Adrenal gland (tissue), 12 donors: ENCODE data around the gene ADAMTS6. TPM values are rescaled to one million over a fixed set of nuclear protein-coding genes. Genes with fewer than 3 reads are reported as not detected.

Experiments used
- DNase-seq, 7 donors: peaks; one replicate each; pipeline ENCODE4 v3.0.0-alpha.2; 2019 to 2020
- H3K27ac ChIP-seq, 5 donors: fragments of 200-600 bp; sonication (generic) in 4 of 5; 1 replicate in 3 of 5; 2 replicates in 2 of 5; pipeline versions ENCODE4 v1.5.1 to v1.8.0; 2016 to 2020; ENCODE audit warnings: mild to moderate bottlenecking in 1 of 5
- H3K27me3 ChIP-seq: fragments of 200-600 bp; 2 replicates; pipeline ENCODE4 v1.8.0; 2021
- H3K36me3 ChIP-seq, 2 donors: fragments of 200-600 bp; replicated peaks in 1 of 2; 1 replicate in 1 of 2; 2 replicates in 1 of 2; pipeline versions ENCODE4 v1.5.1 to v1.8.0; 2018 to 2022
- H3K4me1 ChIP-seq, 2 donors: fragments of 200-600 bp; replicated peaks in 1 of 2; 1 replicate in 1 of 2; 2 replicates in 1 of 2; pipeline versions ENCODE4 v1.5.1 to v1.8.0; 2018 to 2021
- H3K4me3 ChIP-seq, 4 donors: fragments of 200-600 bp; sonication (generic) in 3 of 4; one replicate each; pipeline ENCODE4 v1.5.1; 2016 to 2018
- H3K9me3 ChIP-seq, 3 donors: fragments of 200-600 bp; sonication (generic) in 1 of 3; replicated peaks in 1 of 3; 1 replicate in 2 of 3; 2 replicates in 1 of 3; pipeline versions ENCODE4 v1.5.1 to v1.8.0; 2016 to 2021
- CTCF ChIP-seq, 6 experiments: fragments of 450-650 bp in 4 of 6; fragments of 200-600 bp in 2 of 6; sonication (generic) in 1 of 6; IDR thresholded peaks; 1 replicate in 5 of 6; 2 replicates in 1 of 6; pipeline versions ENCODE4 v1.5.1 to v1.8.0; 2016 to 2021; ENCODE audit warnings: antibody characterized with exemption in 6 of 6, mild to moderate bottlenecking in 2 of 6, moderate library complexity in 1 of 6
- POLR2A ChIP-seq, 2 donors: fragments of 450-650 bp; IDR thresholded peaks; one replicate each; pipeline ENCODE4 v1.6.1; 2017; ENCODE audit warnings: antibody characterized with exemption in 2 of 2, mild to moderate bottlenecking in 2 of 2, moderate library complexity in 1 of 2
- WGBS, 4 donors: extraction: QIAGEN DNeasy Blood & Tissue Kit in 2 of 4; methylation state at CpG; one replicate each; pipeline versions ENCODE4 v1.1.5 to v1.1.7; 2013 to 2017; 5-methylcytosine and 5-hydroxymethylcytosine counted together
- intact Hi-C, 2 donors: fragments of 100-400 bp; cut with DNase I; formaldehyde crosslinking; loops; one replicate each; pipeline versions ENCODE4 v1.14.1 to v1.15.0; 2022 to 2023
- polyA plus RNA-seq, 3 donors: library from polyadenylated mRNA; stranded (reverse); fragments of 200-250 nt in 2 of 3; fragments of 350-450 nt in 1 of 3; fragmentation: Illumina TruSeq in 1 of 3; extraction: RNeasy Lipid Tissue Mini Kit (QIAGEN cat#74804) in 1 of 3; gene quantifications; one replicate each; pipeline ENCODE4 v1.2.3, GENCODE V29; 2013 to 2014
- total RNA-seq, 9 donors: library from RNA; depleted of rRNA in 4 of 9; stranded (reverse); fragments of >200 nt in 4 of 9; fragments of 120-200 nt in 1 of 9; fragmentation: NEBNext Ultra II Directional in 1 of 9; extraction: Animal tissue kit (Norgen Biotek cat#: 25700) in 1 of 9; gene quantifications; one replicate each; pipeline versions ENCODE4 v1.1.0 to v1.2.4, GENCODE V29; 2013 to 2023
- donor health status: healthy with polysubstance abuse.
- donor health status: Bipolar disorder and iron deficiency.
- donor health status: DM: yes; HTN: yes; CAD: no.
- donor health status: DM: no; HTN: no; CAD: no.
- donor health status: DM: no; HTN: no; CAD: no.
- donor health status: DM: yes; HTN: yes; CAD: no.

Gene ADAMTS6
- total and polyA plus RNA-seq, 12 donors, result 0.24 to 11.9 (median 0.89) TPM

- H3K27me3 ChIP-seq, result no peaks in the 10 kb centered on the region
- TF ChIP-seq CTCF (IDR thresholded peaks at IDR 0.05), result no peak
- no peak for TF ChIP-seq POLR2A (IDR thresholded peaks at IDR 0.05)
- H3K27ac ChIP-seq, result no peak overlapping the region
- no peak for DNase-seq
- H3K36me3 ChIP-seq, result no peaks in the 10 kb centered on the region
- H3K9me3 ChIP-seq, result no peaks in the 10 kb centered on the region
- H3K4me1 ChIP-seq, result no peaks in the 10 kb centered on the region
- H3K4me3 ChIP-seq, result no peak overlapping the region
- intact Hi-C loops, result no loop called here
- 79 to 94% (median 89%) methylated on average over 4 of the region's 4 CpGs for WGBS, 4 donors
Observed at GRCh38 chr5:65246741-65247140, 235.0 kb downstream of the ADAMTS6 start.

GRCh38 chr5:65244031-65244430 lies 237.7 kb downstream of the ADAMTS6 start:
- DNase-seq, result no peak
- intact Hi-C loops, result no loop called here
- no peak overlapping the region for H3K27ac ChIP-seq
- no peaks in the 10 kb centered on the region for H3K36me3 ChIP-seq
- H3K9me3 ChIP-seq, result no peaks in the 10 kb centered on the region
- H3K4me3 ChIP-seq, result no peak overlapping the region
- no peaks in the 10 kb centered on the region for H3K4me1 ChIP-seq
- no peaks in the 10 kb centered on the region for H3K27me3 ChIP-seq
- no peak for TF ChIP-seq CTCF (IDR thresholded peaks at IDR 0.05)
- TF ChIP-seq POLR2A (IDR thresholded peaks at IDR 0.05), result no peak
- 71 to 79% (median 75%) methylated on average over 4 of the region's 4 CpGs for WGBS, 4 donors

- Histone ChIP-seq H3K9me3 (no peaks in the 10 kb centered on the region), H3K4me3 (no peak overlapping the region), H3K36me3 (no peaks in the 10 kb centered on the region), H3K4me1 (no peaks in the 10 kb centered on the region), H3K27me3 (no peaks in the 10 kb centered on the region), H3K27ac (no peak overlapping the region)
- intact Hi-C loops, result no loop called here
- 54 to 63% (median 56%) methylated on average over 2 of the region's 2 CpGs for whole genome bisulfite sequencing, 4 donors
- TF ChIP-seq CTCF (IDR thresholded peaks at IDR 0.05) (no peak), POLR2A (IDR thresholded peaks at IDR 0.05) (no peak)
- no peak for DNase-seq
Observed at GRCh38 chr5:65243161-65243560, 238.6 kb downstream of the ADAMTS6 start.

- H3K9me3 ChIP-seq, result peaks cover 0 to 8% (median 0%) of the 10 kb centered on the region in 3 donors
- H3K4me1 ChIP-seq, result no peaks in the 10 kb centered on the region
- intact Hi-C loops, result no loop called here
- no peaks in the 10 kb centered on the region for H3K36me3 ChIP-seq
- WGBS, 4 donors, result 93 to 97% (median 94%) methylated on average over 1 of the region's 1 CpG
- no peaks in the 10 kb centered on the region for H3K27me3 ChIP-seq
- H3K27ac ChIP-seq, result no peak overlapping the region
- DNase-seq, result no peak
- no peak overlapping the region for H3K4me3 ChIP-seq
- no peak for TF ChIP-seq CTCF (IDR thresholded peaks at IDR 0.05)
- TF ChIP-seq POLR2A (IDR thresholded peaks at IDR 0.05), result no peak
Observed at GRCh38 chr5:65229841-65230240, 251.9 kb downstream of the ADAMTS6 start.
